ENCODE data around the gene TSG101.

The TSG101 gene

DNA sequence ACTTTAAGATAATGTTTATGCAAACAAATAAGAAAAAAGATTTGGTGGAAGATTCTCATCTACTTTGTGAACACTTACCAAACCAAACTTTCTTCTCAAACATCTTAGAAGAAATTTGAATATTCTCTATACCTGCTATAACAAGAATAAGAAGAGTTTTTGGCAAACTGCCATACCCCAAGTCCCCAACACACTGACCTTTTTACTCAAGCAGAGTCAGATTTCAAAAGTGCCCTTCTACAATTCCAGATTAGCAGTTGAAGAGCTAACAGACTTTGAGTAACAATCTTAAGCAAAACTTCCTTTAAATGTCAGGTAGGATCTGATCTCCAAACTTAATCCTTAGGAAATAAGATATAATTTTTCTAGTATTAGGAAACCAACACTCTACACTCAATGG is 33.9 kb downstream of the TSG101 start:
- DNase-seq (ENCODE audit: low read depth), result no peak

DNA sequence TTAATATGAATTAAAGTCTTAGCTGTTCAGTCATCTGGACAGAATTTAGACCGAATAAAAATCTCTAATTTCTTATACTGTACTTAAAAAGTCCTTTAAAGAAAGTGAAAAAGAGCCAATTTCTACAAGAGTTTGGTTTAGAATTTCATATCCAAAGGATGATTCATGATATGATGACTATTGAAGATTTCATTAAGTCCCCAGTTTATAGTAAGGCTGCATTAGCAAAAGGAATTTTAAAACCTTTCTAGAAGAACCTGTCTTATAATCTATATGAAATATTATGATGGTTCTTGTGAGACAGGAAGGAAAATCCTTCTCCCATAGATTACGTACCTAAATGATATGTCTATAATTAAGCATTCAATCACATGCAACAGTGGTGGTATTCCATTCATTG is 34.8 kb downstream of the TSG101 start:
- DNase-seq (ENCODE audit: low read depth), result no peak

DNA sequence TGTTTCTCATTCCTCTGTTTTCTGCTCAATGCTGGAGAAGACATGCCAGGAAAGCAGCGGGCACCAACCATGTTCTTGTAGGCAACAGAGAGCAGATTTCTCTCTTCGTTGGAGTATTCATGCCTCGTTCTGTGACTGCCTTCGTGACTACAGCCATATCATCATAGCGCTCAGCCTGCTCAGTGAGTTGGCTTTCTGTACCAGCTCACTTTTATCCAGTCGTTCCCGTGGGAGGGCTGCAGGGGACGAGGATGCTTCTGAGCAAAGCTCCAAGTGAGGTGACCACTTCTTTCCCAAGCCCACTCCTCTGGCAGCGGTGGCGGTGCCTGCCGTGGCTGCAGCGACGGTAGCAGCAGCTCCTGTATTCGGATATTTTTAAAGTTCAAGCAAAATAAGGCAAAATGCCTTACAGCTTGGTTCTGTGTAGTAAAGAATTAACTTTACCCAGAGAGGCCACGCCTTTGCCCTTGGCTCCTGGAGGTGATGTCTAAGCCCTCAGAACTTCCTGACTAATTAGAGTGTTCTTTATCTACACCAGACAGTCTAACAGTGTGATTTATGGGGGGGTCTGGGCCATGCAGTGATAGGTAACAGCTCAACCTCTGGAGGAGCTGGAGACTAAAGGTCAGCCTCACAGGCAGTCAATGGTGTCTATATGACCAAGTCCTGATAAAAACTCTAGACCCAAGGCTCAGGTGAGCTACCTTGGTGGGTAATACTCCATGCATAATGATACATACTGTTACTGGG is 35.8 kb downstream of the TSG101 start:
- DNase-seq (ENCODE audit: low read depth), result no peak

DNA sequence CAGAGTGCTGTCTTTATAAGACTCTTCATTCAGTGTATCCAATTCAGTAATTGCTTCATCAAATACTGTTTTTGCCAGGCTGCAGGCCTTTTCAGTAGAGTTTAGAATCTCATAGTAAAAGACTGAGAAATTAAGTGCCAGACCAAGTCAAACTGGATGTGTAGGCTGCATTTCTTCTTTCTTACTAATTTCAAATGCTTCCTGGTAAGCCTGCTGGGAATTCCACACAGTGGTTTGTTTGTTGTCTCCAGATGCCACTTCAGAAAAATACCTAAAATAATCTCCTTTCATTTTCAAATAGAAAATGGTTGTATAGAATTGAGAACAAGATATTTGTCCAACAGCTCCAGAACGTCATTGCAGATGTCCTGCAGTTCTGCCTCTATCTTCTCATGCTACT is 36.4 kb downstream of the TSG101 start:
- DNase-seq (ENCODE audit: low read depth), result no peak

DNA sequence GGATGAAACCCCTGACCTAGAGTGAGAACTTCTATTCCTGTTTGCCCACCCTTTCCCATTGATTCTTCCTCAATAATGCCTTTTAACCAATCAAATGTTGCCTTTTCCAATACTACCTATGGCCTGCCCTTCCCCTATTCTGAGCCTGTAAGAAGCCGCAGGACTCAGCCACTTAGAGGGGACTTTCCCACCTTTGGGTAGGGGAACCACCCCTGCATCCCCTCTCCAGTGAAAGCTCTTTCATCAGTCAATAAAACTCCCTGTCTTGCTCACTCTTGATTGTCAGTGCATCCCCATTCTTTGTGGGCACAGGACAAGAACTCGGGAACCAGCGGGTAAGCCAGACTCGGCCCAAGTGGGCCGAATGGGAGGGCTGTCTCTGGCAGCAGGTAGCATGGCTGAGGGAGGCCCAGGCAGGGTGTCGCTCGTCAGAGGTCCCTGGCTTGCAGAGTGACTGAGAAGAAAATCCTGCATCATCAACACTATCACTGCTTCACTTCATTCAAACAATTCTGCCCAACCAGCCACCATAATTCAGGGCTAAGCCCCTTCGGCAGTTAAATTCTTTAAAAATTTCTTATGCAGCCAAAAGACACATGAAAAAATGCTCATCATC is 40.7 kb downstream of the TSG101 start:
- no peak for DNase-seq (ENCODE audit: low read depth)

DNA sequence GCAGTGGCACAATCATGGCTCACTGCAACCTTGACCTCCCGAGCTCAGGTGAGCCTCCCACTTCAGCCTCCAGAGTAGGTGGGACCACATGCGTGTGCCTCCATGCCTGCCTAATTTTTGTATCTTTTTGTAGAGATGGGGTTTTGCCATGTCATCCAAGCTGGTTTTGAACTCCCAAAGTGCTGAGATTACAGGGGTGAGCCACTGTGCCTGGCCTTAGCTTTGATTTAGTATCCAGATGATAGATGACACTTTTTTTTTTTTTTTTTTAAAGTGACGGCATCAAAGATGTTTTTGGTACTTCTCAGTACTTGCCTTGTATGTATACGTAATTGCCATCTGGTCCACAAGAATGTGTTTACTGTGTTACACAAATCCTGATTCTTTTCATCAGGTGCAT is 47.7 kb downstream of the TSG101 start:
- no peak for DNase-seq (ENCODE audit: low read depth)

DNA sequence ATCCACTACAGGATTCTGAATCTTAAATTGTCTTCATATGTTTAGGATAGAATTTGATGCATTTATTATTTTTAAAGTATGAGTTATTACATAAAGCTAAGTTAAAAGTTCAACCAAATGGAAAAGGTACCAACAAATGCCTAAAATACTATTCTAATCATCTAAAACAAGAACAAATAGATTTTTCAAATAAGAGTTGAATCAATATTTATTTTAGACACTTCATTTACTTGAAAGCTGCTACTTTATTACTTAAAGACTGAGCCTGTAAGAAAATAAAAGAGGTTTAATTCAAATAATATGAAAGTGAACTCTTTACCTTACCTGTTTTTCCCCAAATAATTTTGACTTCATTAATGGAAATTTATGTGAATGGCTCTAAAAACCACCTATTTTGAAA is 54.2 kb downstream of the TSG101 start:
- DNase-seq (ENCODE audit: low read depth), result no peak

DNA sequence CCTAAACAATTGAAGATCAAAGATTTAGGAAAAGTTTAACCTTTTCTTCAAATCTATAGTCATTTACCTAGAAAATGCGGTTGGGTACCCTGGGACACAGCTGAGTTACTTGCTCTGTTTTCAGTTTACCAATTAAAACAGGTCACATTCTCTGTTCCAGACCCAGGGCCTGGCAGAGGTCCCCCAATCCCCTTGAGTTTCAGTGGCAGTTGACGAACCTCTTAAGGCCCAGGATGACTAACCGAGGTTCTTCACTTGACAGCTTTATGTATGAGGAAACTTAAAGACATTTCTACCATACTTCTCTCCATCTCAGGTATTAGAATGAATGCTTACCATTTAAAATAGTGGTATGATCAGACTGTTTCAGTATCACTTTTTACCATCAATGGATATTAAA is 54.7 kb downstream of the TSG101 start:
- no peak for DNase-seq (ENCODE audit: low read depth)

DNA sequence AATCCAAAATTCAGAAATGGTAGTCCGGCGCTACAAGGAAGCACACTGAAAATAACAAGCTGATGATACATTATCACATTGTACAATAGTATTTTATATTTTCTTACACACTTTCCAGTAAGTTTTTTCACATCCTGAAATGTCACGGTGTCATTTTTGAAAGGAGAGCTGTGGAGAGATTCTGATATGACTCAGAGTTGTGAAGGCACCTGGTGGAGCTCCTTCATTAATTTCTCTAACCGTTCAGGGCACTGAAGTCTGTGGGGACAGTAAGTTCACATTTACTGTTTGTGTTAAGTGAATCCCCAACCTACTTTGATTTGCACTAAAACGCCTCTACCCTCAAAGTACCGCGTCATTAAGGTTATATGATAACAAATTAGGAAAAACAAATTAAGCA is 57.8 kb downstream of the TSG101 start:
- no peak for DNase-seq (ENCODE audit: low read depth)

DNA sequence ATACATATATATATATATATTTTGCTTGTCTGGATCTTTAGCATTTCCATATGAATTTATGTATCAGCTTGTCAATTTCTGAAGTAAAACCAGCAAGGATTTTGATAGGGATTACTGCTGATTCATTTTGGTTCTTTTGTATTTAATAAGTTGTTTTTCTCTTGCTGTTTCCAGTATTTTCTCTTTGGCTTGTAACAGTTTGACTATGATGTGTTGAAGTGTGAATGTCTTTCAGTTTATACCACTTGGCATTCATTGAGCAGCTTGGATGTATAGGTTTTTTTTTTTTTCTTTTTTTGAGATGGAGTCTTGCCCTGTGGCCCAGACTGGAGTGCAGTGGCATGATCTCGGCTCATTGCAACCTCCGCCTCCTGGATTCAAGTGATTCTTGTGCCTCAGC is 58.7 kb downstream of the TSG101 start:
- DNase-seq (ENCODE audit: low read depth), result no peak

DNA sequence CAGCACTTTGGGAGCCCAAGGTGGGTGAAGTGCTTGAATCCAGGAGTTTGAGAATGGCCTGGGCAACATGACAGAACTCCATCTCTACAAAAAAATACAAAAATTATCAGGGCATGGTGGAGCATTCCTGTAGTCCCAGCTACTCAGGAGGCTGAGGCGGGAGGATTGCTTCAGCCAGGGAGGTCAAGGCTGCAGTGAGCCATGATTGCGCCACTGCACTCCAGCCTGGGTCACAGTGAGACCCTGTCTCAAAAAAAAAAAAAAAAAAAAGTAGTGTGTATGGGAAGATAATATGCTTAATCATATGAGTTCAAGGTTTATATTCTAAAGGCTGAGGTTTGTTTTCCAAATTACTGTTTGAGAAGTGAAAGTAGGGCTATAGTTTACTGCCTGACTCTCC is 60.3 kb downstream of the TSG101 start:
- no peak for DNase-seq (ENCODE audit: low read depth)

DNA sequence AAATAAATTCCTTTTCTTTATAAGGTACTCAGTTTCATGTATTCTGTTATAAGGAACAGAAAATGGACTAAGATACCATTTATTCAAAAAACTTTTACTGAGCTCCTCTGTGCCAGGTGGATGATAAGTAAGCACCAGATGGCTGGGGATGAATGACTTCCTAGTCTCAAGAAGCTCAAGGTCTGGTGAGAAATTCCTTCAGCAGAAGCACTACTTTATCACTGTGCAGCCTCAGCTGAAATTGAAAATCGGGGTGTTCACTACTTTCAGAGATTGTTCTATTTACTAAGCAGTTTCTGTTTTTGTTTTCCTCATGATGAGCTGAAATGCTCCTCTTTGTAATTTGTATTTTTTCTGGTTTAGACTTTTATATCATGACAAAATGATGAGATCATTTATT is 63.3 kb downstream of the TSG101 start:
- DNase-seq (ENCODE audit: low read depth), result no peak

DNA sequence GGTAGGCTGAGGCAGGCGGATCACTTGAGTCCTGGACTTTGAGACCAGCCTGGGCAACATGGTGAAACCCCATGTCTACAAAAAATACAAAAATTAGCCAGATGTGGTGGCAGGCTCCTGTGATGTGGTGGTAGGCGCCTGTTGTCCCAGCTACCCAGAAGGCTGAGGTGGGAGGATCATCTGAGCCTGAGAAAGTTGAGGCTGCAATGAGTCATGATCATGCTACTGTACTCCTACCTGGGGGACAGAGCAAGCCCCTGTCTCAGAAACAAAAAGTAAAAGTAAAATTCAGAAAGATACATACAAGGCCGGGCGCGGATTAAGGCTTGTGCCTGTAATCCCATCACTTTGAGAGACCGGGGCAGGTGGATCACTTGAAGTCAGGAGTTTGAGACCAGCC is 64.8 kb downstream of the TSG101 start:
- DNase-seq (ENCODE audit: low read depth), result no peak

DNA sequence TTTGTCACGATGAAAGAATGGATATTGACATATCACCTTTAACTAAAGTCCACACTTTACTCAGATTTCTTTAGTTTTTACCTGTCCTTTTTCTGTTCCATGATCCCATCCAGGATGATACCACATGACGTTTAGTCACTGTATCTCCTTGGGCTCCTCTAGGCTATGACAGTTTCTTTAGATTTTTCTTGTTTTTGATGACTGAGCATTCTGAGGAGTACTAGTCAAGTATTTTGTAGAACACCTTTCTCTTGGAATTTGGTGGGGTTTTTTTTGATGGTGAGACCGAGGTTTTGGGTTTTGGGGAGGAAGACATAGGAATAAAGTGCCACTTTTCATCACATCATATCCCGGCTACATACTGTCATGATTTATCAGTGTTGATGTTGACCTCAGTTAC is 67.1 kb downstream of the TSG101 start:
- no peak for DNase-seq (ENCODE audit: low read depth)

DNA sequence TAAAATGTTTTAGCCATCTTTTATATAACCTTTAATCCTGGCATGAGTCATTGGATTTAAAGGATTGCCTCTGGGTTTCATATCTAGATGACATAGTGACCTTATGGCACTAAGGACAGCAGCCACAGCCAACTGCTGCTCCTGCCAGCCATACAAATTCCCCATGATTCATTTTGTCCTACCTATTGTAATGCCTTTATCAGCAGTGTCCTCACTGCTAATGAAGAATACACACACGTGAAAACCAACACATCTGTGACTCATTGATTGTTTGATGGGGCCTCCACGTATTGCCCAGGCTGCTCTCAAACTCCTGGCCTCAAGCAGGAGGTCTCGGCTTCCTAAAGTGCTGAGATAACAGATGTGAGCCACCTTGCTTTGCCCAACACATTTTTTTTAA is 69.3 kb downstream of the TSG101 start:
- DNase-seq (ENCODE audit: low read depth), result no peak

DNA sequence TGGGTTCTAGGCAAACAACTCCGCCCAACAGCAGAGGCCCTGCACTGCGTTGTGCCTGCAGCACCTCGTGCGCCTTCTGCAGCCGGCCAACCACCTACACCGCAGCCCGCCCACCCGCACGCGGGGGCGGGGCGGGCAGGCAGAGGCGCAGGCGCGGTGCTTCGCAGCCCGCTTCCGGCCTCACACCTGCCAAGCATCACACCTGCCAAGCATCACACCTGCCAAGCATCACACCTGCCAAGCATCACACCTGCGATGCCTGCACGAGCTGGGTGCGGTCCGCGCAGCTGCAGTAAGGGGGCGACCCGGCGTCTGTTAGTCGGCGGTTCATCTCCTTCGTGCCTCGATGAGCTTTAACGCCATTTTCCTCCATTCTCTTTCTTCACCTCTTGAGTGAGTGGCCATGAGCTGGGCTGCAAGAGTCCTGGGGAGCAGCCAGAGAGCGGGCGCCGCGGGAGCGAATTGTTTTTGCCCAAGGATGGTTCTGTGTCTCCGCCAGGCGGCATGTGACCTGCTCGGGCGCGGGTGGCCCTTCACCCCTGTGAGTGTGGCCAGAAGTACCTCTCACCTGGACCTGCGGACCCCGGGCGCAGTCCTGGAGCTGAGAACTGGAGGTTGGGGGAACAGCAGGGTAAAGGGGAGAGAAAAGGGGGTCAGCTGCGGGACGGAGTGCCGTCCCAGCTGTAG is 70.9 kb downstream of the TSG101 start, which contains the start of gene LDHAL6A:
LDHAL6A (plus strand) TSS at position 171 of the 687 bp plus-strand sequence. CDS start 825 bp downstream, outside the sequence.
- no peak for DNase-seq (ENCODE audit: low read depth)

DNA sequence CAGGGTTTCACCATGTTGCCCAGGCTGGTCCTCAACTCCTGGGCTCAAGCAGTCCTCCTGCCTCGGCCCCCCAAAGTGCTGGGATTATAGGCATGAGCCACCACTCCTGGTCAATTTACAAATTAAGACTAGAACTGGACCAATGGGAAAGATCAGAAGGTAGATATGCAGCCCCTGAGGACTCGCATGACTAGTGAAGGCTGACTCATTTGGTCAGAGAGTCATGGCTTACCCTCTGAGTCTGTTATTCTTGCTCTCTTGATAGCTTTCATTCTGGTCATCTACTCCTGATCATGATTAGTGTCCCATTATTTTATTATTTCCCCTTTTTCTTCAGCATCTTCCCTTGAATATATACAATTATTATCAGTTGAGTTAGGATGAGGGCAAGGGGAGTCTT is 73.8 kb downstream of the TSG101 start:
- no peak for DNase-seq (ENCODE audit: low read depth)

DNA sequence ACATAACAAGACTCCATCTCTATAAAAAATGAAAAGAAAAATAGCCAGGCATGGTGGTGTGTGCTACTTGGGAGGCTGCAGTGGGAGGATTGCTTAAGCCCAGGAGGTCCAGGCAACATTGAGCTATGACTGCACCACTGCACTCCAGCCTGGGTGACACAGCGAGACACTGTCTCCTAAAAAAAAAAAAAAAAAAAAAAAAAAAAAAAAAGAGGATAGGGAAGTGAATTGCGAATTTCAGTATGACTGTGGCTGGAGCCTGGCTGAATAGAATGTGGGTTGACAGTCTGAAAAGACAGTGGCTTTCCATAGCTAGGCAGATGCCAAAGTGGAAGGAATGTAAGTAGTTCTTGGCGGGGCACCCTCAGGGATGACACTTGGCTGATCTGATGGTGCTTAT is 77.5 kb downstream of the TSG101 start:
- no peak for DNase-seq (ENCODE audit: low read depth)

DNA sequence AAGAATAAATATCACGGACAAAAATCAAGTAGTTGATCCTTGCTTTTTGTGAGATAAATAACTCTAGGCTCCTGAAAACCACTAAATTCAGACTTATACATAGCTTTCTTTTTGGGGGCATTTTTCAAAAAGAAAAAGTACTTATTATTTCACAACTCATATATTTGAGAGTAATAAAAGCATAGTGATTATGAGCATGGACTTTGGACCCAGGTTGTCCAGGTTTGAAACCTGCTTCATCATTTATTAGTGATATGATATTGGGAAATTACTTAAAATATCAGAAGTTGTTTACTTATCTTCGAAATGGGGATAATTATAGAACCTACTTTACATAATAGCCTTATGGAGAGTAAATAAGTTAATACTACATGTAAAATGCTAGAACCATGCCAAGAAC is 88.1 kb downstream of the TSG101 start:
- no peak for DNase-seq (ENCODE audit: low read depth)

All from activated T-cell treated with anti-CD3 and anti-CD28 coated beads for 1 hour (primary cell).